Gastroesophageal sphincter (tissue), 4 donors: ENCODE results near the gene PARD3B. TPM values are rescaled to one million over a fixed set of nuclear protein-coding genes. Genes with fewer than 3 reads are reported as not detected.

Source experiments
- ATAC-seq: fragments of 150-250 bp; one replicate; pipeline ENCODE4 v1.9.1; 2016; ENCODE audit warnings: mild to moderate bottlenecking, moderate library complexity
- H3K27ac ChIP-seq, 4 donors: fragments of 200-600 bp; sonication (generic) in 3 of 4; 1 replicate in 3 of 4; 2 replicates in 1 of 4; pipeline ENCODE4 v1.5.1; 2016 to 2019
- H3K27me3 ChIP-seq: fragments of 200-600 bp; sonication (generic); one replicate; pipeline ENCODE4 v1.5.1; 2019
- H3K36me3 ChIP-seq, 2 donors: fragments of 200-600 bp; sonication (generic); one replicate each; pipeline ENCODE4 v1.5.1; 2019; ENCODE audit warnings: control low read depth in 1 of 2
- H3K4me1 ChIP-seq, 3 donors: fragments of 200-600 bp; sonication (generic); 1 replicate in 2 of 3; 2 replicates in 1 of 3; pipeline ENCODE4 v1.5.1; 2016 to 2019; ENCODE audit warnings: control low read depth in 2 of 3
- H3K4me3 ChIP-seq, 2 donors: fragments of 200-600 bp; sonication (generic); one replicate each; pipeline ENCODE4 v1.5.1; 2019; ENCODE audit warnings: mild to moderate bottlenecking in 1 of 2, moderate library complexity in 1 of 2
- H3K9me3 ChIP-seq, 3 donors: fragments of 200-600 bp; sonication (generic); one replicate each; pipeline ENCODE4 v1.5.1; 2017 to 2019; ENCODE audit warnings: control low read depth in 2 of 3
- CTCF ChIP-seq, 4 experiments: fragments of 200-600 bp in 2 of 4; fragments of 450-650 bp in 2 of 4; sonication (generic) in 1 of 4; IDR thresholded peaks; one replicate each; pipeline ENCODE4 v1.5.1; 2017 to 2019; ENCODE audit warnings: antibody characterized with exemption in 4 of 4, mild to moderate bottlenecking in 2 of 4, moderate library complexity in 2 of 4
- EP300 ChIP-seq: sonication (generic); formaldehyde crosslinking; IDR thresholded peaks from one replicate; pipeline ENCODE4 v1.6.1; 2017; ENCODE audit warnings: antibody characterized with exemption, mild to moderate bottlenecking
- POLR2A ChIP-seq, 2 donors: fragments of 450-650 bp; IDR thresholded peaks; one replicate each; pipeline ENCODE4 v1.6.1; 2017; ENCODE audit warnings: antibody characterized with exemption in 2 of 2, mild to moderate bottlenecking in 2 of 2, moderate library complexity in 1 of 2
- POLR2AphosphoS5 ChIP-seq: sonication (generic); formaldehyde crosslinking; IDR thresholded peaks from one replicate; pipeline ENCODE4 v1.6.1; 2017; ENCODE audit warnings: antibody characterized with exemption
- WGBS, 2 donors: methylation state at CpG; one replicate each; pipeline ENCODE4 v1.1.5; 2018; ENCODE audit warnings: low coverage in 1 of 2; 5-methylcytosine and 5-hydroxymethylcytosine counted together
- total RNA-seq, 4 donors: library from RNA; depleted of rRNA; stranded (reverse); fragments of >200 nt; gene quantifications; one replicate each; pipeline ENCODE4 v1.1.0, GENCODE V29; 2016

Gene PARD3B
- total RNA-seq, 4 donors from 2014 or later, result 29.6 to 42.2 (median 41.0) TPM

- no peak for TF ChIP-seq POLR2AphosphoS5
- TF ChIP-seq POLR2A (IDR thresholded peaks at IDR 0.05), result no peak
- TF ChIP-seq EP300, result no peak
- TF ChIP-seq CTCF (IDR thresholded peaks at IDR 0.05), result no peak
- no peak overlapping the region for H3K27ac ChIP-seq
- no peaks in the 10 kb centered on the region for H3K36me3 ChIP-seq
- no peaks in the 10 kb centered on the region for H3K4me1 ChIP-seq
- ATAC-seq, result no peak
- no peak overlapping the region for H3K4me3 ChIP-seq
- 80 to 90% methylated on average over 1 to 2 of the region's 2 CpGs for WGBS, 2 donors
- peaks cover 0 to 15% (median 0%) of the 10 kb centered on the region in 3 donors for H3K9me3 ChIP-seq
- H3K27me3 ChIP-seq, result no peaks in the 10 kb centered on the region
These were observed 1051.3 kb downstream of the PARD3B start for GRCh38 chr2:205596581-205596980.

DNA sequence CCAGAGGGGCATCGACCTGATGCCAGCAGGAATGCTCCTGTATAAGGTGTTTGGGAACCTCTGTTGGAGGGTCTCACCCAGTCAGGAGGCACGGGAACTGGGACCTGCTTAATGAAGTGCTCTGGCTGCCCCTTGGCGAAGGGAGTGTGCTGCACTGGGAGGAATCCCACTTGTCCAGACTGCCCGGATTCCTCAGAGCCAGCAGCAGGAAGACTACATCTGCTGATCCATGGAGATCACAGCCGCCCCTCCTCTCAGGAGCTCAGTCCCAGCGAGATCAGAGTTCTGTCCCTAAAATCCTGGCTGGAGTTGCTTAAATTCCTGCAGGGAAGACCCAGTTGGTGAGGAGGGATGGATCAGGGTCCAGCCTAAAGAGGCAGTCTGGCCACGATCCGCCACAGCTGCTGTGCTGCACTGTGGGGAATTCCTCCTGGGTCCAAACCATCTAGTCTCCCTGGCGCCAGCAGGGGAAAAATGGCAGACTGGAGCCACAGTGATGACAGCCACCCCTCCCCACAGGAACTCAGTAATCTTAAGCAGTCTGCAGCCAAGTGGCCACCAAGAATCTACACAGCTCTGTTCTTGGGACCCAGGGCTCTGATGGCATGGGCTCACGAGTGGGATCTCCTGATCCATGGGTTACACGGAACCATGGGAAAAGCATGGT is 1060.5 kb downstream of the PARD3B start:
- H3K4me1 ChIP-seq, result no peaks in the 10 kb centered on the region
- peaks cover 0 to 4% of the 10 kb centered on the region in 2 donors for H3K36me3 ChIP-seq
- WGBS, 2 donors, result 100% methylated on average over 3 of the region's 11 CpGs; no CpG with 5 or more reads in 1 of the 2 donors
- no peak for TF ChIP-seq POLR2A (IDR thresholded peaks at IDR 0.05)
- no peak for TF ChIP-seq EP300
- no peak for TF ChIP-seq CTCF (IDR thresholded peaks at IDR 0.05)
- no peak for TF ChIP-seq POLR2AphosphoS5
- ATAC-seq, result no peak
- peaks cover 0 to 36% (median 0%) of the 10 kb centered on the region in 3 donors for H3K9me3 ChIP-seq
- no peak overlapping the region for H3K27ac ChIP-seq
- no peak overlapping the region for H3K4me3 ChIP-seq
- no peaks in the 10 kb centered on the region for H3K27me3 ChIP-seq

- WGBS, 2 donors, result 77 to 83% methylated on average over 2 to 3 of the region's 3 CpGs
- no peak for ATAC-seq
- H3K9me3 ChIP-seq, result peaks cover 0 to 26% (median 0%) of the 10 kb centered on the region in 3 donors
- H3K27me3 ChIP-seq, result no peaks in the 10 kb centered on the region
- peaks cover 0 to 4% of the 10 kb centered on the region in 2 donors for H3K36me3 ChIP-seq
- TF ChIP-seq POLR2A (IDR thresholded peaks at IDR 0.05) (no peak), EP300 (no peak), CTCF (IDR thresholded peaks at IDR 0.05) (no peak), POLR2AphosphoS5 (no peak)
- H3K4me1 ChIP-seq, result no peaks in the 10 kb centered on the region
- no peak overlapping the region for H3K27ac ChIP-seq
- H3K4me3 ChIP-seq, result no peak overlapping the region
These were observed 1061.9 kb downstream of the PARD3B start for GRCh38 chr2:205607146-205607545.

DNA sequence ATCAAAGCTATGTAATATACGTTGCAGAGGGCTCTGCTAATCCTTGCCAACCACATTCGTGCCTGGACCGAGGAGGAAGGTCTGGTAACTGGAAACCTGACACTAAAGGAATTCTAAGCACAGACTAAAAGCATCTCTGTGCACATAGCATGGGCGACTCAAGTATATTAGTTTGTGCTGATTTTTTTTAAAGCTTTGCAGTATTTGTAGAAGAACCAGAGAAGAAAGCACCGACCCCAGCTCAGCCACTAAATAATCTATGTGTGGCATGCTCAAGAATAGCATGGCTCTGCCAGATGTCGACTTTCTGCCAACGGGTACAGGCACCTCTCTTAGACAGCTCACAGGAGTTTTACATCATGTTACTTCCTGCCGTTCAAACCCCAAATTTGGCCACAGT is 1063.8 kb downstream of the PARD3B start:
- H3K27me3 ChIP-seq, result no peaks in the 10 kb centered on the region
- WGBS, 2 donors, result 59 to 61% methylated on average over 5 to 8 of the region's 8 CpGs
- peaks cover 0 to 4% of the 10 kb centered on the region in 2 donors for H3K36me3 ChIP-seq
- H3K27ac ChIP-seq, result no peak overlapping the region
- H3K9me3 ChIP-seq, result peaks cover 0 to 6% (median 0%) of the 10 kb centered on the region in 3 donors
- no peak for TF ChIP-seq POLR2A (IDR thresholded peaks at IDR 0.05)
- no peaks in the 10 kb centered on the region for H3K4me1 ChIP-seq
- no peak overlapping the region for H3K4me3 ChIP-seq
- no peak for ATAC-seq

DNA sequence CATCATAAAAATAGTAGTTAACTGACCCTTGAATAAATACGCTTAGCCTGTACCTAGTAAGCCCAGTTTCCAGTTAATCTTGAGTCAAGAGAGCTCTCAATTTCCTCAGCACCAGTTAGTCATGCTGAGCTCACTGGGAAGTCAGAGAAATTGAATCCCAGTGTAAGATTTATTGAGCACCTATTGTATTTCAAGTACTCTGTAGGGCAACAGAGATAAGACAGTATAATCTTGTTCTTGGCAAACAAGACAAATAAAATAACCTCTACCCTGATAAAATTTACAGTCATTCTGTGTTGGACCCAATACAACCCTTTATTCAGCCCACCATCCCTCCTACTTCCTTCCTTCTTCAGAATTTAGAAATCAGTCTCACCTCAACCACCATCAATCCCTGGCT is 1065.2 kb downstream of the PARD3B start:
- Histone ChIP-seq H3K36me3 (peaks cover 0 to 9% of the 10 kb centered on the region in 2 donors), H3K4me3 (no peak overlapping the region), H3K27ac (no peak overlapping the region), H3K4me1 (no peaks in the 10 kb centered on the region), H3K27me3 (no peaks in the 10 kb centered on the region), H3K9me3 (no peaks in the 10 kb centered on the region)
- TF ChIP-seq CTCF (IDR thresholded peaks at IDR 0.05) (no peak), POLR2A (IDR thresholded peaks at IDR 0.05) (no peak), POLR2AphosphoS5 (no peak), EP300 (no peak)
- ATAC-seq, result no peak
- 78 to 100% methylated on average over 1 of the region's 1 CpG for WGBS, 2 donors
